ENCODE results near the gene OR4F15.
"Not testable (repeated sequence)": the region's sequence is repeated elsewhere in the genome, so short reads cannot be mapped to it uniquely, and the experiment has no call there.

The OR4F15 gene, protein sequence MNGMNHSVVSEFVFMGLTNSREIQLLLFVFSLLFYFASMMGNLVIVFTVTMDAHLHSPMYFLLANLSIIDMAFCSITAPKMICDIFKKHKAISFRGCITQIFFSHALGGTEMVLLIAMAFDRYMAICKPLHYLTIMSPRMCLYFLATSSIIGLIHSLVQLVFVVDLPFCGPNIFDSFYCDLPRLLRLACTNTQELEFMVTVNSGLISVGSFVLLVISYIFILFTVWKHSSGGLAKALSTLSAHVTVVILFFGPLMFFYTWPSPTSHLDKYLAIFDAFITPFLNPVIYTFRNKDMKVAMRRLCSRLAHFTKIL

GRCh38 chr15:101811902-101812301 lies at the start of gene OR4F15:
Gene OR4F15 (plus strand): TSS chr15:101812202. CDS start chr15:101818187, 5,985 bp downstream.
- Histone ChIP-seq H3K4me3 (ENCODE audit: low read depth, low read length, poor library complexity, severe bottlenecking) (no peak within 1 kb of the TSS), H3K9me2 (ENCODE audit: low read depth, low read length) (no peaks in the 10 kb centered on the region), H4K20me1 (ENCODE audit: insufficient read depth, low read length) (no peaks in the 10 kb centered on the region), H3K4me1 (ENCODE audit: insufficient read depth, low read length, severe bottlenecking) (no peaks in the 10 kb centered on the region), H3K4me2 (ENCODE audit: low read length) (no peak within 1 kb of the TSS), H3K27ac (ENCODE audit: low read depth, low read length, poor library complexity, severe bottlenecking) (no peak within 1 kb of the TSS), H3K9ac (ENCODE audit: low read length) (no peak within 1 kb of the TSS), H3K27me3 (ENCODE audit: insufficient read depth, low read length) (no peaks in the 10 kb centered on the region), H3F3A (ENCODE audit: insufficient read depth, low read length) (no peaks in the 10 kb centered on the region), H3K79me2 (ENCODE audit: insufficient read depth, low read length) (no peaks in the 10 kb centered on the region), H3K36me3 (ENCODE audit: insufficient read depth, low read length) (no peaks in the 10 kb centered on the region), H2AFZ (ENCODE audit: low read length) (no peak within 1 kb of the TSS), H3K9me3 (ENCODE audit: low read length) (no peaks in the 10 kb centered on the region)
- TF ChIP-seq, protein P1, sequence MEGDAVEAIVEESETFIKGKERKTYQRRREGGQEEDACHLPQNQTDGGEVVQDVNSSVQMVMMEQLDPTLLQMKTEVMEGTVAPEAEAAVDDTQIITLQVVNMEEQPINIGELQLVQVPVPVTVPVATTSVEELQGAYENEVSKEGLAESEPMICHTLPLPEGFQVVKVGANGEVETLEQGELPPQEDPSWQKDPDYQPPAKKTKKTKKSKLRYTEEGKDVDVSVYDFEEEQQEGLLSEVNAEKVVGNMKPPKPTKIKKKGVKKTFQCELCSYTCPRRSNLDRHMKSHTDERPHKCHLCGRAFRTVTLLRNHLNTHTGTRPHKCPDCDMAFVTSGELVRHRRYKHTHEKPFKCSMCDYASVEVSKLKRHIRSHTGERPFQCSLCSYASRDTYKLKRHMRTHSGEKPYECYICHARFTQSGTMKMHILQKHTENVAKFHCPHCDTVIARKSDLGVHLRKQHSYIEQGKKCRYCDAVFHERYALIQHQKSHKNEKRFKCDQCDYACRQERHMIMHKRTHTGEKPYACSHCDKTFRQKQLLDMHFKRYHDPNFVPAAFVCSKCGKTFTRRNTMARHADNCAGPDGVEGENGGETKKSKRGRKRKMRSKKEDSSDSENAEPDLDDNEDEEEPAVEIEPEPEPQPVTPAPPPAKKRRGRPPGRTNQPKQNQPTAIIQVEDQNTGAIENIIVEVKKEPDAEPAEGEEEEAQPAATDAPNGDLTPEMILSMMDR (IDR thresholded peaks at IDR 0.05; ENCODE audit: low read length) = no peak
- no peak for TF ChIP-seq EZH2 (IDR thresholded peaks at IDR 0.05; ENCODE audit: borderline replicate concordance, low read length)

DNA sequence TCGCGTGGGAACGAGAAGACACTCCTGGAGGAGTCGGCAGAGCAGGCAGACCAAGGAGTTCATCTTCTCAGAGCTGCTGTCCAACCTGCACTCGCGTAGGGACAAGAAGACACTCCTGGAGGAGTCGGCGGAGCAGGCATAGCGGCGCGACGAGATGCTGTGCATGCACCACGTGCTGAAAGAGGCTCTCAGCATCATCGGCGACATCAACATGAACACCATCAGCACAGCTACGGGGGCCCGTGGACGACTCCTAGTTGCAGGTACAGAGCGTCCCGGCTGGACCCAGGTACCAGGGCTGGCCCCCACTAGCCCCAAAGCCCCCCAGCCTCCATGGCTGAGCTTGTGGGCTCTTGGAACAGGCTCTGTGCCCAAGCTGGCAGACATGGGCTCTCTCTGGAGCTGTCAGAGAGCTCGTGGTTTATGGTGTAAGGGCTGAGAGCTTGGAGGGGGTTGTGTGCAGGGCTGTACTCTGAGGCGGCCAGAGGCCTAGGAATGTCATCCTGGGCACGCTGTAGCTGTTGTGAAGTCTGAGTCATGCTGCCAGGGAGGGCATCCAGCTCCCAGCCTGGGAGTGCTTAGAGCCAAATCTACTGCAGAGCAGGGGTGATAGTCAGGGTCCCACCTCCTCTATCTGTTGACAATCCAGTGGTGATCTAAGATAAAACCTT lies 47.2 kb upstream of the OR4F15 start:
- H3K9me2 ChIP-seq (ENCODE audit: low read depth, low read length); H3K36me3 ChIP-seq (ENCODE audit: insufficient read depth, low read length); H3K9me3 ChIP-seq (ENCODE audit: low read length); H3K9ac ChIP-seq (ENCODE audit: low read length); H2AFZ ChIP-seq (ENCODE audit: low read length); H3F3A ChIP-seq (ENCODE audit: insufficient read depth, low read length); H3K27ac ChIP-seq (ENCODE audit: low read depth, low read length, poor library complexity, severe bottlenecking); H4K20me1 ChIP-seq (ENCODE audit: insufficient read depth, low read length); H3K4me1 ChIP-seq (ENCODE audit: insufficient read depth, low read length, severe bottlenecking); H3K4me2 ChIP-seq (ENCODE audit: low read length); H3K79me2 ChIP-seq (ENCODE audit: insufficient read depth, low read length); H3K4me3 ChIP-seq (ENCODE audit: low read depth, low read length, poor library complexity, severe bottlenecking); H3K27me3 ChIP-seq (ENCODE audit: insufficient read depth, low read length): not testable (repeated sequence)

DNA sequence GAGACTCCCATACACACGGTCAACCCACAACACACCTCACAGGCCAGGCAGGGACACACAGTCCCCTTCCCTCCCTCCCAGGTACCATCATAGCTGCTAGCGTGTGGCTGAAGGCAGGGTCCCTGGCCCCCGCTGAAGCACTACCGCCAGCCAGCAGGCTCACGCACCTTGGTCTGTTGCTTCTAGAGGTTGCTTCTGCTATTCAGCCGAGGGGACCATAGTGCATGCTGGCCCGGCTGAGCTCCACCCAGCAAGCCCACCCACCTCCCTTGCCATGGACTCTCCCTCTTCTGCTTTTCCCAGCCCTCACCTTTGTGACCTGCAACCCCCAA lies 46.7 kb upstream of the OR4F15 start:
- not testable (repeated sequence) for H3K27ac ChIP-seq (ENCODE audit: low read depth, low read length, poor library complexity, severe bottlenecking); H2AFZ ChIP-seq (ENCODE audit: low read length); H3K27me3 ChIP-seq (ENCODE audit: insufficient read depth, low read length); H3F3A ChIP-seq (ENCODE audit: insufficient read depth, low read length); H3K4me3 ChIP-seq (ENCODE audit: low read depth, low read length, poor library complexity, severe bottlenecking); H3K4me2 ChIP-seq (ENCODE audit: low read length); H3K9me3 ChIP-seq (ENCODE audit: low read length); H3K4me1 ChIP-seq (ENCODE audit: insufficient read depth, low read length, severe bottlenecking); H3K9ac ChIP-seq (ENCODE audit: low read length); H3K36me3 ChIP-seq (ENCODE audit: insufficient read depth, low read length); H4K20me1 ChIP-seq (ENCODE audit: insufficient read depth, low read length); H3K9me2 ChIP-seq (ENCODE audit: low read depth, low read length); H3K79me2 ChIP-seq (ENCODE audit: insufficient read depth, low read length)

DNA sequence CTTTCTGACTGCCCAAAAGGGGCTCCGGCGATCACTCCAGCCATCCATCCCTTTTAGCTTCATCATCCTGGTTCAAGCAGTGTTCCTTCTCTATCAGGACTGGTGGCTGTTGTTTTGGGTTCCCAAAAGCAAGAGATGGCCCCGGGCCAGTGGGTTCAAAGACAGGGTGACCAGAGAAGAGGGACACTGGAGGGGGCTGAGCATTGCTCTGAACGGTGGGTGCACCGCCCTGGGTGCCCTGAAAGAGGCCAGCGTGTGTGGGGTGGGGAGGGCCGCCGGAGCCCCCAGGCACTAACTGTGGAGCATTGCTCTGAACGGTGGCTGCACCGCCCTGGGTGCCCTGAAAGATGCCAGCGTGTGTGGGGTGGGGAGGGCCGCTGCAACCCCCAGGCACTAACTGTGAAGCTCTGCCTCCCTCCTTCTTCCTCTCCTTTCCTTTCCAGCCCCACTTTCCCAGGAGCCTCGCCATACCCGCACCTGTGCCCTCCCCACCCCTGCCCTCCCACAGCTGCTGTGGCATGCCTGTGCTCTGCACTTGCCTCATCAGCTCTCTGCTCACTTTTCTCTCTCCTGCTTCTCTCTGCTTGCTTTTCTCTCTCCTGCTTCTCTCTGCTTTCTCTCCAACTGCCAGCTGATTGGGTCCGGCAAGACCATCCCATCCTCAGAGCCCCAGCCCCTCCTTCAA lies 46.1 kb upstream of the OR4F15 start:
- no peak for TF ChIP-seq EZH2 (IDR thresholded peaks at IDR 0.05; ENCODE audit: borderline replicate concordance, low read length)
- TF ChIP-seq, protein P1 (IDR thresholded peaks at IDR 0.05; ENCODE audit: low read length) = no peak
- Histone ChIP-seq H3K36me3 (ENCODE audit: insufficient read depth, low read length) (no peaks in the 10 kb centered on the region), H3K79me2 (ENCODE audit: insufficient read depth, low read length) (no peaks in the 10 kb centered on the region), H3K4me1 (ENCODE audit: insufficient read depth, low read length, severe bottlenecking) (no peaks in the 10 kb centered on the region), H3K27ac (ENCODE audit: low read depth, low read length, poor library complexity, severe bottlenecking) (no peak overlapping the region), H3K4me2 (ENCODE audit: low read length) (no peak overlapping the region), H3F3A (ENCODE audit: insufficient read depth, low read length) (no peaks in the 10 kb centered on the region), H3K27me3 (ENCODE audit: insufficient read depth, low read length) (no peaks in the 10 kb centered on the region), H3K9me3 (ENCODE audit: low read length) (no peaks in the 10 kb centered on the region), H3K4me3 (ENCODE audit: low read depth, low read length, poor library complexity, severe bottlenecking) (no peak overlapping the region), H3K9me2 (ENCODE audit: low read depth, low read length) (no peaks in the 10 kb centered on the region), H3K9ac (ENCODE audit: low read length) (no peak overlapping the region), H2AFZ (ENCODE audit: low read length) (no peak overlapping the region), H4K20me1 (ENCODE audit: insufficient read depth, low read length) (no peaks in the 10 kb centered on the region)

GRCh38 chr15:101767083-101767640 lies 44.8 kb upstream of the OR4F15 start:
- H3K9me3 ChIP-seq (ENCODE audit: low read length); H3F3A ChIP-seq (ENCODE audit: insufficient read depth, low read length); H3K4me1 ChIP-seq (ENCODE audit: insufficient read depth, low read length, severe bottlenecking); H3K9ac ChIP-seq (ENCODE audit: low read length); H3K4me2 ChIP-seq (ENCODE audit: low read length); H3K4me3 ChIP-seq (ENCODE audit: low read depth, low read length, poor library complexity, severe bottlenecking); H2AFZ ChIP-seq (ENCODE audit: low read length); H3K27ac ChIP-seq (ENCODE audit: low read depth, low read length, poor library complexity, severe bottlenecking); H3K36me3 ChIP-seq (ENCODE audit: insufficient read depth, low read length); H3K79me2 ChIP-seq (ENCODE audit: insufficient read depth, low read length); H4K20me1 ChIP-seq (ENCODE audit: insufficient read depth, low read length); H3K27me3 ChIP-seq (ENCODE audit: insufficient read depth, low read length); H3K9me2 ChIP-seq (ENCODE audit: low read depth, low read length): not testable (repeated sequence)
